ENCODE measurements around the gene BAAT.

DNA sequence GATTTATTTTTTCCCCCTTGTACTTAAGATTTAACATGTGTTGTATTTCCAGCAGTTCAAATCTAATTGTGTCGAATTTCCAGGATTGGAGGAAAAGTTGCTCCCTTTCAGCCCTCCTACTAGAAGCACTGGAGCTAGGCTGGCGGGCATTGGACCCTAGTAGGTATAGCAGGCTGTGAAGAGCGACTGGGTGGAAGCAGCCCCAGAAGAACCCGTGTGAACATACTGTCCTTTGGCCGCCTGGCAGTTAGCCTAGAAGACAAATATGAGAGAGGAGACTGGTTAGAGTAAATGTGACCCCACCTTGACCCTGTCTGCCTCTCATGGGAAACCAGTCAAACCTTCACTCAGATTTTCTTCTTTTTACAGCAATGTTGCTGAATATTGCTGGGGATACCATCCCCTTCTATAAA is 36.9 kb upstream of the BAAT start:
- TF ChIP-seq, protein P1, sequence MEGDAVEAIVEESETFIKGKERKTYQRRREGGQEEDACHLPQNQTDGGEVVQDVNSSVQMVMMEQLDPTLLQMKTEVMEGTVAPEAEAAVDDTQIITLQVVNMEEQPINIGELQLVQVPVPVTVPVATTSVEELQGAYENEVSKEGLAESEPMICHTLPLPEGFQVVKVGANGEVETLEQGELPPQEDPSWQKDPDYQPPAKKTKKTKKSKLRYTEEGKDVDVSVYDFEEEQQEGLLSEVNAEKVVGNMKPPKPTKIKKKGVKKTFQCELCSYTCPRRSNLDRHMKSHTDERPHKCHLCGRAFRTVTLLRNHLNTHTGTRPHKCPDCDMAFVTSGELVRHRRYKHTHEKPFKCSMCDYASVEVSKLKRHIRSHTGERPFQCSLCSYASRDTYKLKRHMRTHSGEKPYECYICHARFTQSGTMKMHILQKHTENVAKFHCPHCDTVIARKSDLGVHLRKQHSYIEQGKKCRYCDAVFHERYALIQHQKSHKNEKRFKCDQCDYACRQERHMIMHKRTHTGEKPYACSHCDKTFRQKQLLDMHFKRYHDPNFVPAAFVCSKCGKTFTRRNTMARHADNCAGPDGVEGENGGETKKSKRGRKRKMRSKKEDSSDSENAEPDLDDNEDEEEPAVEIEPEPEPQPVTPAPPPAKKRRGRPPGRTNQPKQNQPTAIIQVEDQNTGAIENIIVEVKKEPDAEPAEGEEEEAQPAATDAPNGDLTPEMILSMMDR (IDR thresholded peaks at IDR 0.05 in 2 of 3, conservative IDR thresholded peaks at IDR 0.05 in 1 of 3; ENCODE audit: borderline replicate concordance in 1 of 3, insufficient read depth in 1 of 3, low read depth in 2 of 3, low read length in 2 of 3): no peak
- TF ChIP-seq, protein P2, sequence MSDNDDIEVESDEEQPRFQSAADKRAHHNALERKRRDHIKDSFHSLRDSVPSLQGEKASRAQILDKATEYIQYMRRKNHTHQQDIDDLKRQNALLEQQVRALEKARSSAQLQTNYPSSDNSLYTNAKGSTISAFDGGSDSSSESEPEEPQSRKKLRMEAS (IDR thresholded peaks at IDR 0.05): no peak
- TF ChIP-seq SP1 (IDR thresholded peaks at IDR 0.05; ENCODE audit: low read depth) (no peak), POLR2A (IDR thresholded peaks at IDR 0.05; ENCODE audit: borderline replicate concordance, extremely low read depth, insufficient read depth, insufficient read length) (no peak), EZH2 (IDR thresholded peaks at IDR 0.05) (no peak), CEBPB (IDR thresholded peaks at IDR 0.05; ENCODE audit: low read depth) (no peak), JUND (IDR thresholded peaks at IDR 0.05) (no peak), YY1 (IDR thresholded peaks at IDR 0.05; ENCODE audit: extremely low read depth, insufficient replicate concordance, low read depth, low read length) (no peak), ELF1 (IDR thresholded peaks at IDR 0.05; ENCODE audit: borderline replicate concordance, low read depth) (no peak)
- TF ChIP-seq, protein P3, sequence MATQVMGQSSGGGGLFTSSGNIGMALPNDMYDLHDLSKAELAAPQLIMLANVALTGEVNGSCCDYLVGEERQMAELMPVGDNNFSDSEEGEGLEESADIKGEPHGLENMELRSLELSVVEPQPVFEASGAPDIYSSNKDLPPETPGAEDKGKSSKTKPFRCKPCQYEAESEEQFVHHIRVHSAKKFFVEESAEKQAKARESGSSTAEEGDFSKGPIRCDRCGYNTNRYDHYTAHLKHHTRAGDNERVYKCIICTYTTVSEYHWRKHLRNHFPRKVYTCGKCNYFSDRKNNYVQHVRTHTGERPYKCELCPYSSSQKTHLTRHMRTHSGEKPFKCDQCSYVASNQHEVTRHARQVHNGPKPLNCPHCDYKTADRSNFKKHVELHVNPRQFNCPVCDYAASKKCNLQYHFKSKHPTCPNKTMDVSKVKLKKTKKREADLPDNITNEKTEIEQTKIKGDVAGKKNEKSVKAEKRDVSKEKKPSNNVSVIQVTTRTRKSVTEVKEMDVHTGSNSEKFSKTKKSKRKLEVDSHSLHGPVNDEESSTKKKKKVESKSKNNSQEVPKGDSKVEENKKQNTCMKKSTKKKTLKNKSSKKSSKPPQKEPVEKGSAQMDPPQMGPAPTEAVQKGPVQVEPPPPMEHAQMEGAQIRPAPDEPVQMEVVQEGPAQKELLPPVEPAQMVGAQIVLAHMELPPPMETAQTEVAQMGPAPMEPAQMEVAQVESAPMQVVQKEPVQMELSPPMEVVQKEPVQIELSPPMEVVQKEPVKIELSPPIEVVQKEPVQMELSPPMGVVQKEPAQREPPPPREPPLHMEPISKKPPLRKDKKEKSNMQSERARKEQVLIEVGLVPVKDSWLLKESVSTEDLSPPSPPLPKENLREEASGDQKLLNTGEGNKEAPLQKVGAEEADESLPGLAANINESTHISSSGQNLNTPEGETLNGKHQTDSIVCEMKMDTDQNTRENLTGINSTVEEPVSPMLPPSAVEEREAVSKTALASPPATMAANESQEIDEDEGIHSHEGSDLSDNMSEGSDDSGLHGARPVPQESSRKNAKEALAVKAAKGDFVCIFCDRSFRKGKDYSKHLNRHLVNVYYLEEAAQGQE (IDR thresholded peaks at IDR 0.05; ENCODE audit: low read depth): no peak
